Duodenal mucosa (tissue), 2 donors: ENCODE data around the gene POLD4.

Experiments
- H3K27ac ChIP-seq: one replicate; pipeline ENCODE4 v1.7.0; 2013; ENCODE audit warnings: low read depth, low read length
- H3K27me3 ChIP-seq, 2 donors: one replicate each; pipeline ENCODE4 v1.7.0; 2013; ENCODE audit warnings: low read length in 2 of 2, control low read depth in 1 of 2; ENCODE audit not compliant: insufficient read depth in 2 of 2, control insufficient read depth in 1 of 2
- H3K36me3 ChIP-seq, 2 donors: one replicate each; pipeline ENCODE4 v1.7.0; 2013; ENCODE audit warnings: low read length in 2 of 2, control low read depth in 1 of 2; ENCODE audit not compliant: insufficient read depth in 2 of 2, control insufficient read depth in 1 of 2
- H3K4me1 ChIP-seq, 2 donors: one replicate each; pipeline ENCODE4 v1.7.0; 2013; ENCODE audit warnings: low read length in 2 of 2, control low read depth in 1 of 2; ENCODE audit not compliant: insufficient read depth in 2 of 2, control insufficient read depth in 1 of 2
- H3K4me3 ChIP-seq, 2 donors: one replicate each; pipeline ENCODE4 v1.7.0; 2013; ENCODE audit warnings: low read length in 2 of 2, low read depth in 1 of 2
- H3K9ac ChIP-seq, 2 donors: one replicate each; pipeline ENCODE4 v1.7.0; 2013; ENCODE audit warnings: low read length in 2 of 2, low read depth in 1 of 2
- H3K9me3 ChIP-seq, 2 donors: one replicate each; pipeline ENCODE4 v1.7.0; 2013; ENCODE audit warnings: low read length in 2 of 2, control low read depth in 1 of 2; ENCODE audit not compliant: control insufficient read depth in 1 of 2

POLD4 gene

DNA sequence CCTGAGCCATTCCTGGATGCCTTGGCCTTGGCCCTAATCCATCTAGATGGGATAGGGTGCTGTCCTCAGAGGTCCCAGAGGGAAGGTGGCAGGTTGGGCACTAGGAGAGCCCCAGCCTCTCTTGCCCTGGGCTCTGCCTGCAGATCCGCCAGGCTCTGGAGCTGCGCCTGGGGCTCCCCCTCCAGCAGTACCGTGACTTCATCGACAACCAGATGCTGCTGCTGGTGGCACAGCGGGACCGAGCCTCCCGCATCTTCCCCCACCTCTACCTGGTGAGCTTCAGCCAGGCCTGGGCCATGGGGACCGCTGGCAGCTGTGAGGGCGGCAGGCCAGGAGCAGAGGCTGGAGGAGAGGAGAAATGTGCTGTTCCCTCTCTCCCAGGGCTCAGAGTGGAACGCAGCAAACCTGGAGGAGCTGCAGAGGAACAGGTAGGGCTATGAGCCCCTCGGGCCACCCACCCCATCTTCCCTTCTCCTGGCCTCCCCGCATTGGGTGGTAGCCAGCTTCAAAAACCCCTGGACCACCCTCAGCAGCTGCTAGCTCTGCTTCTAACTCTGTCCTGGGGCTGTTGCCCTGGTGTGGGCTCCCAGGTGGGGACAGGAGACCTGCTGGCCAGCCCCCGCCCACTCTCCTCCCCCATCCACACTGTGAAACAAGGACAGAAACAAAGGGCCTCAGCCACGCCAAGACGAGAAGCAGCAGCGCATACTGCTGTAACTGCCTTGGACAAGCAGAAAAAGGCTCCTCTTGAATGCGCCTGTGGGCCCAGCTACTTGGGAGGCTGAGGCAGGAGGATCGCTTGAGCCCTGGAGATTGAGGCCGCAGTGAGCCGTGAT, 45.1 kb downstream of the POLD4 start:
- no peak overlapping the region for H3K4me3 ChIP-seq
- H3K9ac ChIP-seq = no peak overlapping the region
- H3K27ac ChIP-seq = no peak overlapping the region
- peaks cover 20 to 22% of the 10 kb centered on the region in 2 donors for H3K4me1 ChIP-seq
- peaks cover 17 to 52% of the 10 kb centered on the region in 2 donors for H3K36me3 ChIP-seq
- H3K27me3 ChIP-seq = no peaks in the 10 kb centered on the region
- H3K9me3 ChIP-seq = no peaks in the 10 kb centered on the region

- Histone ChIP-seq H3K27me3 (no peaks in the 10 kb centered on the region), H3K4me1 (peaks cover 16 to 20% of the 10 kb centered on the region in 2 donors), H3K9me3 (no peaks in the 10 kb centered on the region), H3K36me3 (peaks cover 17 to 52% of the 10 kb centered on the region in 2 donors), H3K9ac (no peak overlapping the region), H3K4me3 (no peak overlapping the region), H3K27ac (no peak overlapping the region)
Measured at GRCh38 chr11:67307545-67308001, 45.8 kb downstream of the POLD4 start.

DNA sequence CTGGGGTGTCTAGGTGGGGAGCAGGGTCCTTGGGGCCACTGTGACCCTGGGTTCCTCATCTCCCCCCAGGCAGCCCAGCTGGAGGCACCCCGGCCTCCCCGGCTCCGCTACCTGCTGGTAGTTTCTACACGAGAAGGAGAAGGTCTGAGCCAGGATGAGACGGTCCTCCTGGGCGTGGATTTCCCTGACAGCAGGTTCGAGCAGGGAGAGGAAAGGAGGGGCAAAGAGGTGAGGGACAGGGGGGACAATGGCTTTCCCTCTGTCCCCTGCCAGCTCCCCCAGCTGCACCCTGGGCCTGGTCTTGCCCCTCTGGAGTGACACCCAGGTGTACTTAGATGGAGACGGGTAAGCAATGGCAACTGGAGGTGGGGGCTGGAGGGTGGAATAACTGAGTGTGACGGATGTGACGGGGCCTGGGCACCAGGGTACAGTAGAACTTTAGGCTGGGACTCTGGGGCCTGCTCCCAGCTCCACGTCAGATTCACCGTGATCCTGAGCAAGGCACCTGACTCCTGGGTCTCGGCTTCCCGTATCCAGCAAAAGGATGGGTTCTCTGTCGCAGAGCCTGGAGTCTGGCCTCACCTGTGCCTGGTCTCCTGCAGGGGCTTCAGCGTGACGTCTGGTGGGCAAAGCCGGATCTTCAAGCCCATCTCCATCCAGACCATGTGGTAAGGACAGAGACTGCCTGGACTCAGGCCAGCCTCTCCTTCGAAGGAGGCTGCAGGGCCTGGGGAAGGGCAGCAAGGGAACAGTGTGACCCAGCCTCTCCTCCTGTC, 46.4 kb downstream of the POLD4 start:
- no peak overlapping the region for H3K4me3 ChIP-seq
- peaks cover 16 to 22% of the 10 kb centered on the region in 2 donors for H3K4me1 ChIP-seq
- H3K9ac ChIP-seq = no peak overlapping the region
- H3K27ac ChIP-seq = no peak overlapping the region
- H3K9me3 ChIP-seq = no peaks in the 10 kb centered on the region
- no peaks in the 10 kb centered on the region for H3K27me3 ChIP-seq
- peaks cover 17 to 51% of the 10 kb centered on the region in 2 donors for H3K36me3 ChIP-seq

DNA sequence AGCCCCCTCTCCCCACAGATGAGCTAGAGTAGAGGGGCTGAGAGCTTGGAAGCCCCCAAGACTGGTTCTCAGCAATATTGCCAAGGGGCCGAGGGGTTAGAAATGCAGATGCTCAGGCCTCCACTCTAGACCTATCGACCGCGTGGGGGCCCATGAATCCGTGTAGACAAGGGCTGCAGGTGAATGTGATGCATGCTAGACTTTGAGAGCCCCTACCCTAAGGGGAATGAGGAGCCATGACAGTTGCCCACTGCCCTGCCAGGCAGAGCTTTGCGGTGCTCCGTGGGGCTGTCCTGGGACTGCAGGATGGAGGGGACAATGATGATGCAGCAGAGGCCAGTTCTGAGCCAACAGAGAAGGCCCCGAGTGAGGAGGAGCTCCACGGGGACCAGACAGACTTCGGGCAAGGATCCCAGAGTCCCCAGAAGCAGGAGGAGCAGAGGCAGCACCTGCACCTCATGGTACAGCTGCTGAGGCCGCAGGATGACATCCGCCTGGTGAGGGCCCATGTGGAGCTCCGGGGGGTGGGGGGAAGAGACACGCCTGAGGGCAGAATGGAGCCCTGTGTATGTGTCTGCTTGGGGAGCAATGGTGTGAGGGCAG, 48.7 kb downstream of the POLD4 start:
- Histone ChIP-seq H3K36me3 (peaks cover 21 to 51% of the 10 kb centered on the region in 2 donors), H3K9ac (peak overlapping the region; percentile 82), H3K9me3 (no peaks in the 10 kb centered on the region), H3K27ac (no peak overlapping the region), H3K4me1 (peaks cover 16 to 28% of the 10 kb centered on the region in 2 donors), H3K4me3 (peak overlapping the region; percentile 81 to 85), H3K27me3 (no peaks in the 10 kb centered on the region)

DNA sequence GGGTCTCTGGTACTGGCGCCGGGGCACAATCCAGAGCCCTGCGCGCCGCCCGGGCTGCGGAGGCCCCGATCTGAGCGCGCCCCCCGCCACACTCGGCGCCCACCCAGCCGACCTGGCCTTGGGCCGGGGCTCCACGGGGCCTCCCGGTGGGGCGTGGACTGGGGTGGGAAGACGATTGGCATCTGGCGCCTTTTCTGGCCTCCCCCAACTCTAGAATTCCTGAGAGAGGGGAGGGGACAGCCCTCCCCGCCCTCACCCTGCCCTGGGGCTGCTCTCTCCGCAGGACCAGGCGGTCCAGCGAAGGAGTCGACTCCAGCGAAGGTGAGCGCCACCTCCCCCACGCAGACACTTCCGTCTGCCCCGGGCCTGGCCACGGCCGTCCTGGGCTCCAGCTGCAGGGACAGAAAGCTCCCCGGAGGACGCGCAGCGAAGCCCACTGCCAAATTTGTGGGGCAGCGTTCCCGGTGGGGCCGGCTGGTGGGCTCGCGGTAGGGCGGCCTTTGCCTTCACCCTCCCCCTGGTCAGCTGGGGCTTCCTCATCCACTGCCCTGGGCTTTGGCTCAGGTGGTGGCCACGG, 49.4 kb downstream of the POLD4 start:
- H3K9ac ChIP-seq = peak overlapping the region; percentile 82
- peaks cover 17 to 51% of the 10 kb centered on the region in 2 donors for H3K36me3 ChIP-seq

GRCh38 chr11:67303132-67303834, 50.1 kb downstream of the POLD4 start, which contains the start of gene SSH3:
SSH3 (plus strand) TSS chr11:67303530; CDS start chr11:67303626, 96 bp downstream.
- Histone ChIP-seq H3K36me3 (peaks cover 17 to 48% of the 10 kb centered on the region in 2 donors), H3K27ac (peak within 1 kb of the TSS; percentile 73), H3K9me3 (no peaks in the 10 kb centered on the region), H3K4me1 (peaks cover 16 to 28% of the 10 kb centered on the region in 2 donors), H3K27me3 (no peaks in the 10 kb centered on the region), H3K4me3 (peak within 1 kb of the TSS; percentile 81 to 85), H3K9ac (peak within 1 kb of the TSS; percentile 82)

More for the DNA sequence above, 49.4 kb downstream of the POLD4 start:
- H3K4me3 ChIP-seq = peak overlapping the region; percentile 81 to 85
- H3K27ac ChIP-seq = peak overlapping the region; percentile 10
- H3K27me3 ChIP-seq = no peaks in the 10 kb centered on the region
- peaks cover 16 to 28% of the 10 kb centered on the region in 2 donors for H3K4me1 ChIP-seq
- no peaks in the 10 kb centered on the region for H3K9me3 ChIP-seq

GRCh38 chr11:67302571-67303131, 50.7 kb downstream of the POLD4 start:
- Histone ChIP-seq H3K27me3 (no peaks in the 10 kb centered on the region), H3K4me3 (peak overlapping the region; percentile 81 to 85), H3K36me3 (peaks cover 14 to 42% of the 10 kb centered on the region in 2 donors), H3K9me3 (no peaks in the 10 kb centered on the region), H3K4me1 (peaks cover 16 to 28% of the 10 kb centered on the region in 2 donors), H3K27ac (peak overlapping the region; percentile 73), H3K9ac (peak overlapping the region; percentile 82)

DNA sequence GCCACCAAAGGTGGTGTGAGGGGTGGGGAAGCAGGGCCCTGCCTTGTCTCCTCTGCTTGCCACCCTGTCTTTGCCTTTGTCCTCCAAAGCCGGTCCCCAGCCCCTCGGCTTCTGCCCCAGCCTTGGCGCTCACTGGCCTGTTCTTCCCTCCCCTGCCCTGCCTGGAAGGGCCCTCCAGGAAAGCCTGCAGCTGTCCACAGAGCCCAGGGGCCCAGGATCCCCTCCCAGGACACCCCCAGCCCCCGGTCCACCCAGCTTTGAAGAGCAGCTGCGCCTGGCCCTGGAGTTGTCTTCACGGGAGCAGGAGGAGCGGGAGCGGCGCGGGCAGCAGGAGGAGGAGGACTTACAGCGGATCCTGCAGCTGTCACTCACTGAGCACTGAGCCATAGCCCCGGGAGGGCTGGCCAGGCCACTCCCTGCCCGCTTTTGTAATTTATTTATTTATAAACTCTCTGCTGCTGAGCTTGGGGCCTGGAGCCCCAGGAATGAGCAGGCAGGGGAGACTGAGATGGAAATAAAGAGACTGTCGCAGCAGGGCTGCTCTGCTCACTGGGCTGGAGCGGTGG, 51.3 kb downstream of the POLD4 start:
- Histone ChIP-seq H3K27me3 (no peaks in the 10 kb centered on the region), H3K4me3 (peak overlapping the region; percentile 81 to 85), H3K36me3 (peaks cover 9 to 37% of the 10 kb centered on the region in 2 donors), H3K4me1 (peaks cover 16 to 28% of the 10 kb centered on the region in 2 donors), H3K27ac (no peak overlapping the region), H3K9me3 (no peaks in the 10 kb centered on the region), H3K9ac (peak overlapping the region; percentile 82)
